ENCODE measurements around the gene AGAP1. TPM values are rescaled to one million over a fixed set of nuclear protein-coding genes. Genes with fewer than 3 reads are reported as not detected.

The AGAP1 gene
- total RNA-seq, 1 experiment from 2014 or later, result 56.4 TPM

- DNase-seq, result no peak
- Mint-ChIP-seq H3K4me3 (ENCODE audit: low read depth, unreplicated experiment) (no peak overlapping the region), H3K36me3 (ENCODE audit: insufficient read depth, unreplicated experiment) (no peaks in the 10 kb centered on the region), H3K27ac (ENCODE audit: unreplicated experiment) (no peak overlapping the region), H3K4me1 (ENCODE audit: low read depth, unreplicated experiment) (peaks cover 27% of the 10 kb centered on the region), H3K27me3 (ENCODE audit: unreplicated experiment) (no peaks in the 10 kb centered on the region), H3K9me3 (ENCODE audit: low read depth, unreplicated experiment) (no peaks in the 10 kb centered on the region)
- CTCF ChIA-PET, result no interaction called here
- intact Hi-C loops (cut with micrococcal nuclease; ENCODE audit: unreplicated experiment), result no loop called here
- no peak for TF ChIP-seq CTCF (IDR thresholded peaks at IDR 0.05; ENCODE audit: unreplicated experiment)
- no TSS peak for BruUV-seq (replicated peaks)
These were observed 81.6 kb downstream of the AGAP1 start for GRCh38 chr2:235575431-235575830.

- no peak overlapping the region for H3K27ac Mint-ChIP-seq (ENCODE audit: unreplicated experiment)
- CTCF ChIA-PET, result no interaction called here
- no TSS peak for BruUV-seq (replicated peaks)
These were observed 82.1 kb downstream of the AGAP1 start for GRCh38 chr2:235575904-235576303.

GRCh38 chr2:235576337-235576910 lies 82.6 kb downstream of the AGAP1 start:
- Mint-ChIP-seq H3K4me3 (ENCODE audit: low read depth, unreplicated experiment) (no peak overlapping the region), H3K27me3 (ENCODE audit: unreplicated experiment) (no peaks in the 10 kb centered on the region), H3K4me1 (ENCODE audit: low read depth, unreplicated experiment) (peaks cover 33% of the 10 kb centered on the region), H3K9me3 (ENCODE audit: low read depth, unreplicated experiment) (no peaks in the 10 kb centered on the region), H3K27ac (ENCODE audit: unreplicated experiment) (no peak overlapping the region), H3K36me3 (ENCODE audit: insufficient read depth, unreplicated experiment) (no peaks in the 10 kb centered on the region)
- TF ChIP-seq CTCF (IDR thresholded peaks at IDR 0.05; ENCODE audit: unreplicated experiment), result no peak
- DNase-seq, result no peak
- CTCF ChIA-PET, result no interaction called here
- BruUV-seq (replicated peaks), result no TSS peak
- intact Hi-C loops (cut with micrococcal nuclease; ENCODE audit: unreplicated experiment), result no loop called here

More at GRCh38 chr2:235575904-235576303, 82.1 kb downstream of the AGAP1 start:
- H3K27me3 Mint-ChIP-seq (ENCODE audit: unreplicated experiment), result no peaks in the 10 kb centered on the region
- intact Hi-C loops (cut with micrococcal nuclease; ENCODE audit: unreplicated experiment), result no loop called here
- peaks cover 32% of the 10 kb centered on the region for H3K4me1 Mint-ChIP-seq (ENCODE audit: low read depth, unreplicated experiment)
- no peak for DNase-seq
- H3K9me3 Mint-ChIP-seq (ENCODE audit: low read depth, unreplicated experiment), result no peaks in the 10 kb centered on the region
- H3K36me3 Mint-ChIP-seq (ENCODE audit: insufficient read depth, unreplicated experiment), result no peaks in the 10 kb centered on the region
- TF ChIP-seq CTCF (IDR thresholded peaks at IDR 0.05; ENCODE audit: unreplicated experiment), result no peak
- no peak overlapping the region for H3K4me3 Mint-ChIP-seq (ENCODE audit: low read depth, unreplicated experiment)

GRCh38 chr2:235577404-235578330 lies 83.8 kb downstream of the AGAP1 start:
- BruUV-seq (replicated peaks), result no TSS peak
- Mint-ChIP-seq H3K4me1 (ENCODE audit: low read depth, unreplicated experiment) (peaks cover 25% of the 10 kb centered on the region), H3K27me3 (ENCODE audit: unreplicated experiment) (no peaks in the 10 kb centered on the region), H3K36me3 (ENCODE audit: insufficient read depth, unreplicated experiment) (no peaks in the 10 kb centered on the region), H3K9me3 (ENCODE audit: low read depth, unreplicated experiment) (no peaks in the 10 kb centered on the region), H3K4me3 (ENCODE audit: low read depth, unreplicated experiment) (no peak overlapping the region), H3K27ac (ENCODE audit: unreplicated experiment) (no peak overlapping the region)
- intact Hi-C loops (cut with micrococcal nuclease; ENCODE audit: unreplicated experiment), result no loop called here
- no peak for TF ChIP-seq CTCF (IDR thresholded peaks at IDR 0.05; ENCODE audit: unreplicated experiment)
- no peak for DNase-seq
- CTCF ChIA-PET, result interaction anchor here (0.5 to 0.7 kb wide), 3 partner anchors 11 to 288 kb away, joined by 3 to 6 read pairs (median 3); no protein-coding TSS in a partner anchor

Data from Calu3 (cell line).